ENCODE measurements around the gene EMC9. TPM values are rescaled to one million over a fixed set of nuclear protein-coding genes. Genes with fewer than 3 reads are reported as not detected.

The EMC9 gene
- total RNA-seq, 1 donor from 2014 or later: 8.6 TPM

DNA sequence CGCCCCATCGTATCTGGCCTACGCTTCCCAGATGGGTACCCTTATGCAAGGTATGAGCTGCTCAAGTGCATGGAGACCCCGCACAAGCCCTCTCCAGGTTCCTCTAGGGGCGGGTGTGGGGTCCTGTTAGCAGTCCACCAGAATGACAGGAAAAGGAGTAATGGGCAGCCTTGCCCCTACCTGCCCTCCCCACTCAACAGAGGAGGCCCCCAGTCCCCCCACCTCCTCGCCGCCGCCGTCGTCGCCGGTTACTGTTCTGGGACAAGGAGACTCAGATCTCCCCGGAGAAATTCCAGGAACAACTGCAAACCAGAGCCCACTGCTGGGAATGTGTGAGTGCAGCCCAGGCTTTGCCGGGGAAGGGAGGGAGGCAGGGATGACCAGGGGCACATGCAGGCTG is 36.5 kb upstream of the EMC9 start:
- FAIRE-seq (no peak), DNase-seq (ENCODE audit: low spot score in 2 of 2) (no peak)

DNA sequence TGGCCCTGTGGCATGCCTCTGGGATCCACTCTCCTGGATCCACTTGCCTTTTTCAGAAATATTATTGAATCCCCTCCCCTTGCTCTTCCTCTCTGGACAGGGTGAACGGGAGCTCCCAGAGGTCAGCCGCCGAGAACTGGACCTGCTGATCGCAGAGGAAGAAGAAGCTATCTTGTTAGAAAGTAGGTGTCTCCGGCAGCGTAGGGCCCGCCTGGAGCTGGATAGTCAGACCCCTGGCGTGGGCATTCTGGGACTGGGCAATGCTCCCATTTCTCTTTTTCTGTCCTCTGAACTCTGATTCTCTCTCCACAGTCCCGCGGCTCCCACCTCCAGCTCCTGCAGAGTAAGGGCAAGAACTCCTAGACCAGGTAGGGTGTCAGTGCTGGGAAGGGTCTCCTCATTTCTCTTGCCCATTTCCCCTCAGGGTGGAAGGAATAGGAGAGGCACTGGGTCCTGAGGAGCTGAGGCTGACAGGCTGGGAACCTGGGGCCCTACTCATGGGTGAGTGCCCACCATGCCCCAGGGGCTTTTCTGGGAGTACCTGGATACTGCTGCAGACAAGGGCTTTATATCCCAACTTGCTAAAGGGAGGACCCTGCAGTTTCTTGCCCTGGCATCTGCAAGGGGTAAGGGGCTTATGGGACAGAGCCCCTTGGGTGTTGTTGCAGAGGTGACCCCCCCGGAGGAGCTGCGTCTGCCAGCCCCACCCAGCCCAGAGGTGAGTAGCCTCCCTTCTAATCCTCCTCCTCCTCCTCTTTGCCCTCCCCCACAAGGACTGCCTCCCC is 35.8 kb upstream of the EMC9 start:
- FAIRE-seq (no peak), DNase-seq (ENCODE audit: low spot score in 2 of 2) (no peak)

DNA sequence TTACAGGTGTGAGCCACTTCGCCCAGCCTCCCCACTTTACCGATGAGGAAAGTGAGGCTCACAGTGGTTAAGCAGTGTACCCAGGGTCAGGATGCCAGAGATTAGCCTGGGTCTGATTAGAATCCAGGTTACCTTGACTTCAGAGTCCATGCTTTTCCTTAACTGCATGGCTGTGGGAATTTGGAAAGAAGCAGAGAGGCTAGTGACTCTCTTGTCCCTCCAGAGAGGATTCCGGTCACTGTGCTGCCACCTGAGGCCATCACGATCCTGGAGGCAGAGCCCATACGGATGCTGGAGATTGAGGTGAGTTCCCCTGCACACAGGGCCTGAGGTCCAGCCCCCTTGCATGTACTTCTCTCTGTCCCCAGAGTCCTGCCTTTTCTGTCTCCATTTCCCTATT is 35.2 kb upstream of the EMC9 start:
- DNase-seq (ENCODE audit: low spot score in 2 of 2): no peak
- no peak for FAIRE-seq

DNA sequence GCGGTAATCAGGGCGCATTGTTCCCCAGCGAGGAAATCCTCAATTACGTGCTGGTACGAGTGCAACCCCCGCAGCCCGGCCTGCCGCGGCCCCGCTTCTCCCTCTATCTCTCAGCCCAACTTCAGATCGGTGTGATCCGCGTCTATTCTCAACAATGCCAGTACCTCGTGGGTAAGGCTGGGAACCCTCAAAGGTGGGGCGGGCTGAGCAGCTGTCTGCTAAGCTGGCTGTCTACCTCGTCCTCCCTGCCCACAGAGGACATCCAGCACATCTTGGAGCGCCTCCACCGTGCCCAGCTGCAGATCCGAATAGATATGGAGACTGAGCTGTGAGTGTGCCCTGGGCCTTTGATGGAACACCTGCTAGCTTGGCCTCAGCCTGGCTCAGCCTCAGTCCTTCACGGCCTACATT is 31.5 kb upstream of the EMC9 start:
- FAIRE-seq: no peak
- no peak for DNase-seq (ENCODE audit: low spot score in 2 of 2)

DNA sequence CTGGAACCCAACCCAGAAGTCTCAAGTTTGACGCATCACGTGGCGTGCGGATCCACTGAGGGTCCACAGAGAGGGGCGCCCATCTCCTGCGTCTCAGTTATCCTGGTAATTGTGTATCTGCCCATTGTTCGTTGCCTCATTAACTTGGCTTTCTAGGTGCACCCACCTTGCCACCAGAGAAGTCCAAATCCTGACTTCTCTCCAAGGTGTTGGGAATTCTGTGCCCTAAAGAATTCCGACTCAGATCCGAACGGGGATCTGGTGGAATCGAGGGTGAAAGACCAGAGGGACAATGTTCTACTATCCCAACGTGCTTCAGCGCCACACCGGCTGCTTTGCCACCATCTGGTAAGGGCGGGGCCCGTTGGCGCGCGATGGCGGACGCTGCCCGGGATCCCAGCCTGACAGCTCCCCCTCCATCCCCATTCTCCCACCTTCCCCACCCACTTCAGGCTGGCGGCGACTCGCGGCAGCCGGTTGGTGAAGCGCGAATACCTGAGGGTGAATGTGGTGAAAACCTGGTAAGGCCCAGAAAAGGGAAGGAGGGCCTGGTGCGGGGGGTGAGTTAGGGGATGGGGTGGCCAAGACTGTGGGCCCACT is 31.0 kb upstream of the EMC9 start:
- FAIRE-seq: no peak
- DNase-seq (ENCODE audit: low spot score in 2 of 2): no peak

DNA sequence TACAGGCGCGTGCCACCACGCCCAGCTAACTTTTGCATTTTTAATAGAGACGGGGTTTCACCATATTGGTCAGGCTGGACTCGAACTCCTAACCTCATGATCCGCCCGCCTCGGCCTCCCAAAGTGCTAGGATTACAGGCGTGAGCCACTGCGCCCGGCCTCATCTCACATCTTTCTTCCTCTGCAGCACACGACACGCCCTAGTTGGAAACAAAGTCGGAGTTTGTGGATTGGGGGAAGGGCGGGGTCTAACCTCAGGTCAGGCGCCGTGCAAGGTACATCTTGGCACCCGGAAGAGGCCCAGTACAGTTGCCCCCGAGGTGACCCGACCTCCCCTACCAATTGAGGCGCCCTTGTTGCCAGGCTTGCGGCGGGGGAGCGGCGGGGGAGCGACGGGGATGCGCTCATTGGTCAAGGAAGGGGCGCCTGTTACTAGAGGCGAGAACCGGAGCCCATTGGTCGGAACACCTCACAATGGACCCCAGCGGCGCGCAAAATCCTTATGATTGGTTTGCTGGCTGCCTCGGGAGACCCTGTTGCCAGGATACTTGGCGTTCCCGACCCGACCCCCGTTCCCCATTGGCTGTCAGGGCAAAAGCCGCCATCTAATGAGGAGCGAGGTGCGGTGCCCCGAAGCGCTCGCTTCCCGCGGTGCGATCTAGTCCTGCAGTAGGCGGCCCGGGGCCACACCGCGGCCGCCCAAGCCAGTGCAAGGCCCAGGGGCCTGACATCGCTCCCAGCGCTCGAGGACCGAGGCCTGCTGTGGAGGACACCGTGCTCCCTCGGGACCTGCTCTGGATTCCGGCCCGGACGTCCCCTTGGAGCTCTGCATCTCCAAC is 30.2 kb upstream of the EMC9 start, which contains the start of gene REC8:
REC8 (plus strand) TSS at position 659 of the 839 bp plus-strand sequence. CDS start 473 bp downstream, outside the sequence.
- FAIRE-seq: no peak
- peak; percentile 80 to 93 for DNase-seq (ENCODE audit: low spot score in 2 of 2)

DNA sequence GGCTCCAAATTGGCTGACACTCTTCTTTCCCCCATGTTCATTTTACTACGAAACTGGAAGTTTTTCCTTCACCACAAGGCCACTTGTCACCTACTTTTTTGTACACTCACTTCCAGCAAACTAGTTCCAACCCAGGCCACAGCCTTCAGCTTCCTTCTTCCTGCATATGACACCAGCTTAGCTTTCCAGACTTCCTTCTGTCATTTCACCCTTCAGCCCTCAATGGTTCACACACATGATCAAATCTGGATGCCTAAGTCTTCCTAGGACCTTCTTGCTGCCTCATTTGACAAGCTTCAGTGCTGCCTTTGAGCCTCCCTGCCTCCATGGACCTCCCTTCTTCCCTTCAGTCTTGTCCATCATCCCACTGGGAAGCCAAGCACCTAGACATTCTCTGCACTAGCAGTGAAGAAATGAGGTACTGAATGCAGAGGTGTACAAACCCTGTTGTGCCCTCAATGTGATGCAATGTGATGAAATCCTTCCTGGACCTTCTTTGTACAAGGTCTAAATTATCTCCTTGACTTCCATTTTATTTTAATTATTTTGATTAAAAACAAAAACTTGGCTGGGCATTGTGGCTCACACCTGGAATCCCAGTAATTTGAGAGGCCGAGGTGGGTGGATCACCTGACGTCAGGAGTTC is 26.2 kb upstream of the EMC9 start:
- no peak for FAIRE-seq
- DNase-seq (ENCODE audit: low spot score in 2 of 2): no peak

DNA sequence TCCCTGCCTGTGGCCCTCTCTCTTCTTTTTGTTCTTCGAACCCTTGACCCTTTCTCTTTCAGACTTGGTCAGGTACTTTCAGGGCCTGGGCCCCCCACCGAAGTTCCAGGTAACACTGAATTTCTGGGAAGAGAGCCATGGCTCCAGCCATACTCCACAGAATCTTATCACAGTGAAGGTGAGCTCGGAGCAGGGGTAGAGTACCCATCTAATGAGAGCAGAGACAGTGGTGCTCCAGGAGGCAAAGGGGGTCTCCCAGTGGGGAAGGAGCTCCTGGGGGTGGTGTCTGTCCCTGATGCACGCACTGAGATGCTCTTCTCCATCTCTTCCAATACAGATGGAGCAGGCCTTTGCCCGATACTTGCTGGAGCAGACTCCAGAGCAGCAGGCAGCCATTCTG is 24.4 kb upstream of the EMC9 start:
- FAIRE-seq (no peak), DNase-seq (ENCODE audit: low spot score in 2 of 2) (no peak)

DNA sequence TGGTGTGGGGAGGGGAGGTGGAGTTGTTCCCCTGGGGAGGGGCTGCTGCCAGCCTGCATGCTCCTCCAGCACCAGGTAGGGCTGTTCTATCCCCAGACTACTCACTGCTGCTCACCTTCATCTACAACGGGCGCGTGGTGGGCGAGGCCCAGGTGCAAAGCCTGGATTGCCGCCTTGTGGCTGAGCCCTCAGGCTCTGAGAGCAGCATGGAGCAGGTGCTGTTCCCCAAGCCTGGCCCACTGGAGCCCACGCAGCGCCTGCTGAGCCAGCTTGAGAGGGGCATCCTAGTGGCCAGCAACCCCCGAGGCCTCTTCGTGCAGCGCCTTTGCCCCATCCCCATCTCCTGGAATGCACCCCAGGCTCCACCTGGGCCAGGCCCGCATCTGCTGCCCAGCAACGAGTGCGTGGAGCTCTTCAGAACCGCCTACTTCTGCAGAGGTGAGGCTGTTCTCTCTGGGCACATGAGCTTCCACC is 23.2 kb upstream of the EMC9 start:
- no peak for FAIRE-seq
- DNase-seq (ENCODE audit: low spot score in 2 of 2): no peak

DNA sequence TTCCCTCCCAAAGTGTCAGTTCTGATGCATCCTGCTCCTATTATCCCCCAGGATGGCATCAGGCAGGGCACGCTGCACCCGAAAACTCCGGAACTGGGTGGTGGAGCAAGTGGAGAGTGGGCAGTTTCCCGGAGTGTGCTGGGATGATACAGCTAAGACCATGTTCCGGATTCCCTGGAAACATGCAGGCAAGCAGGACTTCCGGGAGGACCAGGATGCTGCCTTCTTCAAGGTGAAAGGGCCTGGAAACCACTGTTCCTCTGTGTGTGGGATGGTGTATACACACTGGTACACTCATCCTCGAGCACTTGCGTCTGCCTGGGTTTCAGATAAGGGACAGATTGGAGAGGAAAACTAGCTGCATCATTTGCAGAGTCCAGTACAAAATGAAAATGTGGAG is 20.7 kb upstream of the EMC9 start:
- peak in 1 of 2 donors; percentile 38 for DNase-seq (ENCODE audit: low spot score in 2 of 2)
- FAIRE-seq: no peak

DNA sequence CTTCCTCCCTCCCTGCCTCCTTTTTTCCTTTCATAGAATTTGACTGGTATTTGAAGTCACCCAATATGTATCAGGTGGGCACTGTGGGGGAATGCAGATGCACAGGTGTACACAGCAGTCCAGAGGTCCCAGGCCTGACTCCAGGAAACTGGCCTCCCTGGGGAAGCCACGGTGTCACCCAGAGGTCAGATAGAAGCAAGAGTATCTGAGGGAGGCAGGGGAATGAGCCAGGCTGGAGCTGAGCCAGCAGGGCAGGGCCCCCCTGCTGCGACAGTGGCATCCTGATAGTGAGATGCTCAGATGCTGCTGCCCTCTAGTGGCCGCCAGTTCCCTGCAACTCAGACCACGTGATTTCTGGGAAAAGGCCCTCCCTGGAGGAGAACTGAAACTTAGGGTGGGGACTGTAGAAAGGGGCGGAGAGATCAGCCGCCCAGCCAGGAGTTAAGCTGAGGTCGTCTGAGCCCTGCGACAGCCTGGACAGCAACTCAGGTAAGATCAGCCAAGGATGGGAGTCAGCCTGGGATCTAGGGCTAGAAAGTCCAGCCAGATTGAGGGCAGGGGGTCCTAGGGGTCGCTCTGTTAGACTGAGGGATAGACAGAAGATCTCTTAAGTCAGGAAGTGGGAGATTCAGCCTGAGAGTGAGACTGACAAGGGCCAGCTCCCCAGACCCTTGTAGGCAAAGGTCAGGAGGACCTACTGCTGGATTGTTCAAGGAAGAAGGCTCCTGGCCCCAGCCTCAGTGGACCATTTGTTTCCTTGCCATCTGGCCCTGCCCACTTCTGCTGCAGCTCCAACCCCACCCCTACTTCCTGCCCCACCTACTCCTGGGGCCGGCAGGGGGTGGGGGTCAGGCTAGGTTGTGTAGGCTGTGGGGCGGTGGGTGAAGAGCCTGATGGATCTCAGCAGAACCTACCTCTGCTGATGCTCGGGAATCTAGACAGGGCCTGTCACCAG is 19.7 kb upstream of the EMC9 start, which contains the start of gene IRF9:
IRF9 (plus strand) TSS at position 416 of the 955 bp plus-strand sequence. CDS start 880 bp downstream, outside the sequence.
- no peak for FAIRE-seq
- DNase-seq (ENCODE audit: low spot score in 2 of 2): peak; percentile 91 to 97

DNA sequence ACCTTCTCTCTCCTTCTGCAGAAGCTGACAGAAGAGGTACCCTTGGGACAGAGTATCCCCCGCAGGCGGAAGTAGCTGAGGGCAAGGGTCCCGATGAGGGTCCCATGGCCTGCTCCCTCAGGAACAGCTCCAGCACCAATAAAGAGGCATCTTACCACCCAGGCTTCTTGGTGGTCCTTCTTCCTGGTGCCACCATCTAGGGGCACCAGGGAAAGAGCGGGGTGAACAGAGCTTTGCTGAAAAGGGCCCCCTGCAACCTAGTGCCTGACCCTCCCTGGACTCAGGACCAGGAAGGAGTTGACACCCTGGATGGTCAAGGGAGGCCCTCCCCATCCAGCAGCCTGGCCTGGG is 19.1 kb upstream of the EMC9 start:
- no peak for DNase-seq (ENCODE audit: low spot score in 2 of 2)

DNA sequence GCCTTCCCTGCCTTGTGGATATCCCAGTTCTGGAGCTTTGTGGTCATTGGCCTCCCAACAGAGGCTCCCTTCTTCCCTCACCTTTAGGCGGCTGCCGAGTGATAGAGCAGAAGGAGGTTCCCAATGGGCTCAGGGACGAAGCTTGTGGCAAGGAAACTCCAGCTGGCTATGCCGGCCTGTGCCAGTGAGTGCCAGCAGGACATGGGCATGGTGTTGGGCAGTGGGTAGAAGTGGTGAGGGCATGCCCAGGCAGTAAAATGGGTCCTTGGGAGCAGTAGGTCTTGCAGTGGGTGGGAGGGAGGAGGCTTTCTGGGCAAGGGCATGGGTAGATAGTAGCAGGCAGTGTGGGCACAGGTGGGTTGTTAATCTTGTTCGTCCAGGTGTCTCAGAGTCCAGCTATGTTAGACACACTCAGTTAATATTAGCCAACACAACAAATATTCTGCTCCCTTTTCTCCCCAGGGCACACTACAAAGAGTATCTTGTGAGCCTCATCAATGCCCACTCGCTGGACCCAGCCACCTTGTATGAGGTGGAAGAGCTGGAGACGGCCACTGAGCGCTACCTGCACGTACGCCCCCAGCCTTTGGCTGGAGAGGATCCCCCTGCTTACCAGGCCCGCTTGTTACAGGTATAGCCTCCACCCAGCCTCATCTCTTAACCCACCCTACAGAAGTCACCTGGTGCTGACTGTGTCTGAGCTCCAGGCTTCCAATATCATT is 18.5 kb upstream of the EMC9 start:
- no peak for FAIRE-seq
- no peak for DNase-seq (ENCODE audit: low spot score in 2 of 2)

More for the DNA sequence above, 19.1 kb upstream of the EMC9 start:
- FAIRE-seq: no peak

DNA sequence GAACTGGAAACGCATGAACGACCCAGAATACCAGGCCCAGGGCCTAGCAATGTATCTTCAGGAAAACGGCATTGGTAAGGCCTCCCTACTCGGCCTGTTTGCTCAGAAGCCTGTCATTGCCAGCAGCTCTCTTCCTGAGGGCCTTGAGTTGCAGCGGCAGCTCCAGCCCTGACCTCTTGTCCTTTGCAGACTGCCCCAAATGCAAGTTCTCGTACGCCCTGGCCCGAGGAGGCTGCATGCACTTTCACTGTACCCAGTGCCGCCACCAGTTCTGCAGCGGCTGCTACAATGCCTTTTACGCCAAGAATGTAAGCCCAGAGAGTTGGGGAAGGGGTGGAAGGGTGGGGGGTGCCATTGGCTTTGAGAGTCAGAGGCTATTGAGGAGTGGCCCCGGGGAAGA is 15.9 kb upstream of the EMC9 start:
- DNase-seq (ENCODE audit: low spot score in 2 of 2) (no peak), FAIRE-seq (no peak)

DNA sequence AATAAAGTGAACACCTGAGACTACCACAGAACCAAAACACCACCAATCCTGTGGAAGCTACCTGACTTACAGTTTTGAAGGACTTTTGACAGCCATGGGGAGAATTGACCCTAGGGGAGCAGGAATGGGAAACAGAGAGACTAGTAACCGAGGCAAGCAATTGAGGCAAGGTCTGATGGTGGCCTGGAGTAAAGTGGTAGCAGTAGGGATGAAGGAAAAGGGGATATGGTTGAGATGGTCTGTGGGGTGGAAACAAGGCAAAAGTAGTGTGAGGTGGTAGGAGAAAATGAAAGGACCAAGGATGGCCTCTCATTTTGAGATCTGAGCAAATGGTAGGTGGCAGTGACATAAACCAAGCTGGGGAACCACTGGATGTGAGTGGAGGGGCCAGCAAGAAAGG is 15.4 kb upstream of the EMC9 start:
- no peak for DNase-seq (ENCODE audit: low spot score in 2 of 2)
- FAIRE-seq: no peak

DNA sequence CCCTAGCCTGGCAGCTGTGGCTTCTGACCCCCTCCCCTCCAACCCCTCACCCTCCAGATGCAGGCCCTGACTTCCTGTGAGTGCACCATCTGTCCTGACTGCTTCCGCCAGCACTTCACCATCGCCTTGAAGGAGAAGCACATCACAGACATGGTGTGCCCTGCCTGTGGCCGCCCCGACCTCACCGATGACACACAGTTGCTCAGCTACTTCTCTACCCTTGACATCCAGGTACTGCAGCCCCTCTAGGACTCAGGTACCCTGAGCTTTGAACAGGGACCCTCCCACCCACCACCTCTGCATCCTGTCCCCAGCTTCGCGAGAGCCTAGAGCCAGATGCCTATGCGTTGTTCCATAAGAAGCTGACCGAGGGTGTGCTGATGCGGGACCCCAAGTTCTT is 13.7 kb upstream of the EMC9 start:
- no peak for FAIRE-seq
- DNase-seq (ENCODE audit: low spot score in 2 of 2): no peak

DNA sequence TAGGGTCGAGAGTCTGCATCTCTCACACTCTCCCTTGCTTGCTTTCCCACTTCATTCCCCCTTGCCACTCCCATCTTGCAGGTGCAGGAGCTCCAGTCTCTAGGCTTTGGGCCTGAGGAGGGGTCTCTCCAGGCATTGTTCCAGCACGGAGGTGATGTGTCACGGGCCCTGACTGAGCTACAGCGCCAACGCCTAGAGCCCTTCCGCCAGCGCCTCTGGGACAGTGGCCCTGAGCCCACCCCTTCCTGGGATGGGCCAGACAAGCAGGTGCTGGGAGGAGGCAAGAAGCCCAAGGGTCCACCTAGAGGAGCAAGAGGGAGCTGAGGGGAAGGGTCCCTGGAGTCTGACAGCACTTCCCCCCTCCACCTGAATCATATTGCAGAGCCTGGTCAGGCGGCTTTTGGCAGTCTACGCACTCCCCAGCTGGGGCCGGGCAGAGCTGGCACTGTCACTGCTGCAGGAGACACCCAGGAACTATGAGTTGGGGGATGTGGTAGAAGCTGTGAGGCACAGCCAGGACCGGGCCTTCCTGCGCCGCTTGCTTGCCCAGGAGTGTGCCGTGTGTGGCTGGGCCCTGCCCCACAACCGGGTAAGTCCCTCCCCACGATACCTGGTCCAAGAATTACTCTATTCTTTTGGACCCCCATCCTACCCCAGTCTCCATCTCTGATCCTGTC is 10.2 kb upstream of the EMC9 start:
- no peak for DNase-seq (ENCODE audit: low spot score in 2 of 2)
- FAIRE-seq: no peak

DNA sequence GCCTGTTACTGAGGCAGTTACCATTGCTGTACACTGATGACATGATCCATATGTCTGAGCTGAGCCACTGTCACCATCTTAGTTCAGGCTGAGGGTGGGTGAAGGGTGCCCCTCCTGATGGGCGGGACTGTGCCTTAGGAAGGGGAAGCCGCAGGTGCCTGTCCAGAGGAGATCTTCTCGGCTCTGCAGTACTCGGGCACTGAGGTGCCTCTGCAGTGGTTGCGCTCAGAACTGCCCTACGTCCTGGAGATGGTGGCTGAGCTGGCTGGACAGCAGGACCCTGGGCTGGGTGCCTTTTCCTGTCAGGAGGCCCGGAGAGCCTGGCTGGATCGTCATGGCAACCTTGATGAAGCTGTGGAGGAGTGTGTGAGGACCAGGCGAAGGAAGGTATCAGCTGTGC is 9.6 kb upstream of the EMC9 start:
- no peak for FAIRE-seq
- DNase-seq (ENCODE audit: low spot score in 2 of 2): no peak

All from frontal cortex (tissue), 4 donors.